H1 (cell line): ENCODE measurements around the gene HIVEP3. TPM values are rescaled to one million over a fixed set of nuclear protein-coding genes. Genes with fewer than 3 reads are reported as not detected.

ENCODE experiments used
- CTCF ChIA-PET: fragments of 300-600 bp; sonication (Branson Sonifier 250); formaldehyde crosslinking; loops from one replicate; lab custom pipeline; 2021; ENCODE audit not compliant: partially characterized antibody; lab: Charles Lee
- POLR2A ChIA-PET: fragments of 300-600 bp; sonication (Branson Sonifier 250); formaldehyde crosslinking; loops from one replicate; lab custom pipeline; 2021; ENCODE audit warnings: inconsistent platforms; ENCODE audit not compliant: partially characterized antibody; lab: Charles Lee
- DNase-seq, 2 experiments: peaks; one replicate each; pipeline versions ENCODE4 v3.0.0 to v3.0.0-alpha.2; 2010 to 2022; ENCODE audit warnings: low spot score in 2 of 2, low read depth in 1 of 2, mixed read lengths in 1 of 2
- FAIRE-seq: peaks from 2 replicates; lab custom pipeline; 2011; peaks lifted over from hg19 to GRCh38; lab: Jason Lieb, UNC
- H2AFZ ChIP-seq: 2 replicates; pipeline ENCODE4 v1.8.1; 2012; ENCODE audit warnings: low read length, inconsistent platforms
- H2AK5ac ChIP-seq: 2 replicates; pipeline ENCODE4 v1.6.1; 2013; ENCODE audit warnings: low read depth, low read length
- H2BK120ac ChIP-seq: replicated peaks from 2 replicates; pipeline ENCODE3; 2013; ENCODE audit warnings: low read depth, low read length, inconsistent platforms
- H2BK12ac ChIP-seq: 2 replicates; pipeline ENCODE4 v1.6.1; 2013; ENCODE audit warnings: low read depth, low read length
- H2BK15ac ChIP-seq: 2 replicates; pipeline ENCODE4 v1.6.1; 2013; ENCODE audit warnings: low read length
- H2BK20ac ChIP-seq: 2 replicates; pipeline ENCODE4 v1.6.1; 2013; ENCODE audit warnings: low read length
- H2BK5ac ChIP-seq: 2 replicates; pipeline ENCODE4 v1.6.1; 2013; ENCODE audit warnings: low read depth, low read length
- H3K14ac ChIP-seq: 2 replicates; pipeline ENCODE4 v1.6.1; 2013; ENCODE audit warnings: inconsistent platforms; ENCODE audit not compliant: insufficient read length
- H3K18ac ChIP-seq: 2 replicates; pipeline ENCODE4 v1.6.1; 2013; ENCODE audit warnings: low read length; ENCODE audit errors: extremely low read depth
- H3K23ac ChIP-seq: 2 replicates; pipeline ENCODE4 v1.6.1; 2013; ENCODE audit warnings: inconsistent platforms; ENCODE audit not compliant: insufficient read length
- H3K23me2 ChIP-seq: 2 replicates; pipeline ENCODE4 v1.6.1; 2013; ENCODE audit warnings: low read depth, low read length
- H3K27ac ChIP-seq: 2 replicates; pipeline ENCODE4 v1.6.1; 2011; ENCODE audit warnings: low read depth, low read length, inconsistent platforms
- H3K27me3 ChIP-seq, 4 experiments: replicated peaks in 1 of 4; 1 replicate in 1 of 4; 2 replicates in 3 of 4; pipeline versions ENCODE4 v1.6.1 to v1.8.1; 2011 to 2013; ENCODE audit warnings: low read length in 3 of 4, mild to moderate bottlenecking in 3 of 4, inconsistent platforms in 2 of 4, mixed read lengths in 2 of 4, moderate library complexity in 1 of 4; ENCODE audit not compliant: control insufficient read depth in 3 of 4, insufficient read depth in 3 of 4; ENCODE audit errors: extremely low read depth in 1 of 4
- H3K36me3 ChIP-seq, 4 experiments: 2 replicates each; pipeline versions ENCODE4 v1.6.1 to v1.8.1; 2011 to 2013; ENCODE audit warnings: mild to moderate bottlenecking in 4 of 4, low read length in 3 of 4, moderate library complexity in 2 of 4, control low read depth in 1 of 4, inconsistent platforms in 1 of 4; ENCODE audit not compliant: insufficient read depth in 4 of 4, control insufficient read depth in 2 of 4
- H3K4ac ChIP-seq: replicated peaks from 2 replicates; pipeline ENCODE3; 2013; ENCODE audit warnings: low read length, low read depth, mixed read lengths, inconsistent platforms; ENCODE audit not compliant: insufficient read length
- H3K4me1 ChIP-seq, 4 experiments: replicated peaks in 1 of 4; 1 replicate in 1 of 4; 2 replicates in 3 of 4; pipeline versions ENCODE4 v1.6.1 to v1.8.1; 2011 to 2013; ENCODE audit warnings: low read length in 3 of 4, inconsistent platforms in 2 of 4, mixed read lengths in 1 of 4; ENCODE audit not compliant: insufficient read depth in 4 of 4, control insufficient read depth in 3 of 4
- H3K4me2 ChIP-seq, 2 experiments: 2 replicates each; pipeline versions ENCODE4 v1.6.1 to v1.8.1; 2011 to 2013; ENCODE audit warnings: low read depth in 2 of 2, low read length in 2 of 2, control low read depth in 1 of 2, inconsistent platforms in 1 of 2, mild to moderate bottlenecking in 1 of 2; ENCODE audit not compliant: insufficient read depth in 1 of 2
- H3K4me3 ChIP-seq, 4 experiments: fragments of 200-600, 300-600 bp in 1 of 4; sonication (generic), shearing (Covaris generic), sonication (Bioruptor Twin) in 1 of 4; 2 replicates each; pipeline versions ENCODE4 v1.5.1 to v1.8.1; 2011 to 2016; ENCODE audit warnings: low read length in 4 of 4, low read depth in 3 of 4, control low read depth in 2 of 4, inconsistent platforms in 2 of 4, mild to moderate bottlenecking in 2 of 4, mixed read lengths in 1 of 4, moderate library complexity in 1 of 4; ENCODE audit not compliant: insufficient read depth in 2 of 4; ENCODE audit errors: extremely low read depth in 1 of 4
- H3K56ac ChIP-seq: replicated peaks from 2 replicates; pipeline ENCODE3; 2013; ENCODE audit warnings: low read depth, mild to moderate bottlenecking, mixed read lengths, low read length, inconsistent platforms; ENCODE audit not compliant: insufficient read length
- H3K79me1 ChIP-seq: 2 replicates; pipeline ENCODE4 v1.6.1; 2013; ENCODE audit warnings: low read depth, low read length, control low read depth
- H3K79me2 ChIP-seq, 2 experiments: 2 replicates each; pipeline versions ENCODE4 v1.6.1 to v1.8.1; 2012 to 2013; ENCODE audit warnings: low read length in 2 of 2, mild to moderate bottlenecking in 2 of 2, inconsistent platforms in 1 of 2; ENCODE audit not compliant: insufficient read depth in 2 of 2, control insufficient read depth in 1 of 2
- H3K9ac ChIP-seq, 4 experiments: replicated peaks in 1 of 4; 1 replicate in 1 of 4; 2 replicates in 3 of 4; pipeline versions ENCODE4 v1.6.1 to v1.8.1; 2011 to 2013; ENCODE audit warnings: low read depth in 3 of 4, low read length in 3 of 4, control low read depth in 2 of 4, mild to moderate bottlenecking in 2 of 4, moderate library complexity in 2 of 4, inconsistent platforms in 1 of 4; ENCODE audit errors: extremely low read depth in 1 of 4
- H3K9me3 ChIP-seq, 2 experiments: 2 replicates each; pipeline versions ENCODE4 v1.6.1 to v1.8.1; 2012 to 2013; ENCODE audit warnings: mild to moderate bottlenecking in 2 of 2, moderate library complexity in 2 of 2, control low read depth in 1 of 2, inconsistent platforms in 1 of 2, low read depth in 1 of 2, low read length in 1 of 2, mixed read lengths in 1 of 2; ENCODE audit not compliant: insufficient read depth in 2 of 2
- H4K20me1 ChIP-seq, 2 experiments: replicated peaks in 1 of 2; 2 replicates each; pipeline versions ENCODE3 to v1.8.1; 2011 to 2013; ENCODE audit warnings: inconsistent platforms in 2 of 2, low read length in 2 of 2, mild to moderate bottlenecking in 1 of 2; ENCODE audit not compliant: insufficient read depth in 2 of 2, control insufficient read depth in 1 of 2
- H4K5ac ChIP-seq: 2 replicates; pipeline ENCODE4 v1.6.1; 2013; ENCODE audit warnings: low read length, low read depth, mixed read lengths, inconsistent platforms; ENCODE audit not compliant: insufficient read length
- H4K8ac ChIP-seq: 2 replicates; pipeline ENCODE4 v1.8.0; 2013; ENCODE audit warnings: mild to moderate bottlenecking, moderate library complexity, low read length, inconsistent platforms; ENCODE audit not compliant: insufficient read depth; ENCODE audit errors: extremely low read depth
- H4K91ac ChIP-seq: replicated peaks from 2 replicates; pipeline ENCODE3; 2013; ENCODE audit warnings: low read length, mixed read lengths, inconsistent platforms; ENCODE audit not compliant: insufficient read length
- BACH1 ChIP-seq: IDR thresholded peaks from 2 replicates; pipeline ENCODE4 v1.6.1; 2012; ENCODE audit warnings: low read length, improper control_type of control experiment
- BCL11A ChIP-seq, 2 experiments: IDR thresholded peaks; one replicate each; pipeline ENCODE4 v1.6.1; 2011; ENCODE audit warnings: low read depth in 2 of 2, low read length in 2 of 2, mild to moderate bottlenecking in 2 of 2
- EGR1 ChIP-seq: IDR thresholded peaks from 2 replicates; pipeline ENCODE4 v1.6.1; 2011; ENCODE audit warnings: low read depth, low read length, borderline replicate concordance
- FOSL1 ChIP-seq: IDR thresholded peaks from 2 replicates; pipeline ENCODE4 v1.6.1; 2011; ENCODE audit warnings: mild to moderate bottlenecking, low read depth, low read length, moderate library complexity; ENCODE audit not compliant: insufficient read depth
- KDM4A ChIP-seq: IDR thresholded peaks from one replicate; pipeline ENCODE4 v1.7.1; 2012; ENCODE audit warnings: low read depth, mild to moderate bottlenecking, moderate library complexity, low read length, inconsistent platforms; ENCODE audit not compliant: severe bottlenecking
- NRF1 ChIP-seq: IDR thresholded peaks from 2 replicates; pipeline ENCODE4 v1.6.1; 2011; ENCODE audit warnings: mild to moderate bottlenecking, low read depth, low read length, improper control_type of control experiment
- RNF2 ChIP-seq: fragments of 200-900, 300-1000 bp; sonication (generic); IDR thresholded peaks from 2 replicates; pipeline ENCODE4 v1.7.1; 2016; ENCODE audit warnings: borderline replicate concordance, low read depth, mild to moderate bottlenecking, antibody characterized with exemption, low read length; ENCODE audit not compliant: poor library complexity, severe bottlenecking; ENCODE audit errors: missing control alignments
- SIRT6 ChIP-seq: IDR thresholded peaks from one replicate; pipeline ENCODE4 v1.7.1; 2012; ENCODE audit warnings: low read length, inconsistent platforms
- SP1 ChIP-seq: IDR thresholded peaks from 2 replicates; pipeline ENCODE4 v1.6.1; 2011; ENCODE audit warnings: low read depth, low read length
- ZNF274 ChIP-seq: IDR thresholded peaks from 2 replicates; pipeline ENCODE4 v1.7.0; 2012; ENCODE audit warnings: low read length, borderline replicate concordance; ENCODE audit errors: extremely low read depth
- WGBS, 2 experiments: shearing (Covaris generic) in 1 of 2; methylation state at CpG; one replicate each; pipeline versions ENCODE4 v1.1.6 to v1.1.7; 2013 to 2015; ENCODE audit warnings: low lambda C conversion rate in 2 of 2, mixed read lengths in 2 of 2, inconsistent platforms in 1 of 2, low coverage in 1 of 2, missing lambda C conversion rate in 1 of 2; ENCODE audit not compliant: insufficient replicate concordance in 2 of 2, insufficient coverage in 1 of 2, insufficient read length in 1 of 2; ENCODE audit errors: extremely low coverage in 1 of 2, missing lambda C conversion rate in 1 of 2; 5-methylcytosine and 5-hydroxymethylcytosine counted together
- polyA plus RNA-seq, 7 experiments: library from polyadenylated mRNA; depleted of rRNA in 3 of 7; stranded (reverse) in 5 of 7; unstranded in 2 of 7; fragments of >200 nt in 5 of 7; fragments of 200-250 nt in 2 of 7; gene quantifications; 1 replicate in 5 of 7; 2 replicates in 1 of 7; 4 replicates in 1 of 7; pipeline versions ENCODE4 v1.2.1 to v1.2.3, GENCODE V29; 2011 to 2013; ENCODE audit warnings: missing spikeins in 2 of 7, mixed read lengths in 2 of 7
- total RNA-seq: library from RNA; stranded (reverse); fragmentation: NEBNext Ultra II Directional; extraction: Animal tissue kit (Norgen Biotek cat#: 25700); gene quantifications from 2 replicates; pipeline ENCODE4 v1.2.1, GENCODE V29; 2021
- TF ChIP-seq, protein P1 (sequence below): IDR thresholded peaks from 2 replicates; pipeline ENCODE4 v1.6.1; 2011; ENCODE audit warnings: low read depth, mild to moderate bottlenecking, low read length; ENCODE audit not compliant: insufficient read depth
- TF ChIP-seq, protein P2 (sequence below): IDR thresholded peaks from 2 replicates; pipeline ENCODE4 v1.6.1; 2012; ENCODE audit warnings: low read length, inconsistent platforms

HIVEP3 gene
- total and polyA plus RNA-seq, 2 of the 8 experiments (the other 6 are each of a cell fraction or from before 2014, with no cell fraction given): 0.24 to 0.69 TPM

DNA sequence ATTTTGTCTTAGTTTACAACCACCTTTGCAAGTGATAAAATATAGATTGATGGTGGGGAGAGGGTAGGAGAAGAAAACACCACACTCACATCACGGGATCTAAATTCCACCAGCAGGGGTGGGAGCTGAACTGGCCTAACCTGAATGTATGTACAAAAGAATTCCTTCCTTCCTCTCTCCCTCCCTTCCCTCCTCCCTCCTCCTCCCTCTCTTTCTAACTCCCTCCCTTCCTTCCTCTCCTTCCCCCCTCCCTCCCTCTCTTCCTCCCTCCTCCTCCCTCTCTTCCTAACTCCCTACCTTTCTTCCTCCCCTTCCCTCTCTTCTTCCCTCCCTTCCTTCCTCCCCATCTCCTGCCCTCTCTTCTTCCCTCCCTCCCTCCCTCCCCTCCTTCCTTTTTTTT is 40.2 kb downstream of the HIVEP3 start:
- Histone ChIP-seq H3K4ac (no peak overlapping the region), H4K5ac (no peak overlapping the region), H2BK12ac (no peak overlapping the region; the same call in 1 of the 2 replicates), H2AK5ac (no peak overlapping the region), H3K36me3 (no peaks in the 10 kb centered on the region), H3K4me2 (no peak overlapping the region), H3K18ac (no peak overlapping the region), H3K4me1 (peaks cover 8 to 14% (median 9%) of the 10 kb centered on the region in 4 experiments), H4K20me1 (no peaks in the 10 kb centered on the region), H2AFZ (no peak overlapping the region), H3K79me2 (no peaks in the 10 kb centered on the region), H3K9me3 (no peaks in the 10 kb centered on the region), H3K23me2 (no peaks in the 10 kb centered on the region; the same call in 1 of the 2 replicates), H3K23ac (no peak overlapping the region), H4K91ac (no peak overlapping the region), H3K56ac (no peak overlapping the region), H3K27ac (no peak overlapping the region), H2BK5ac (no peak overlapping the region), H3K79me1 (no peaks in the 10 kb centered on the region), H3K4me3 (no peak overlapping the region), H3K9ac (no peak overlapping the region), H4K8ac (no peak overlapping the region), H2BK15ac (no peak overlapping the region), H3K27me3 (no peaks in the 10 kb centered on the region), H2BK120ac (no peak overlapping the region), H2BK20ac (no peak overlapping the region), H3K14ac (no peak overlapping the region)
- 69% methylated on average over 1 of the region's 1 CpG; no CpG with 5 or more reads in 1 of the 2 experiments for WGBS, 2 experiments
- DNase-seq (no peak), FAIRE-seq (no peak)
- ChIA-PET POLR2A (no interaction called here), CTCF (no interaction called here)
- no peak for TF ChIP-seq BCL11A (IDR thresholded peaks at IDR 0.05; ENCODE audit: low read depth in 2 of 2, low read length in 2 of 2)
- TF ChIP-seq, protein P1, sequence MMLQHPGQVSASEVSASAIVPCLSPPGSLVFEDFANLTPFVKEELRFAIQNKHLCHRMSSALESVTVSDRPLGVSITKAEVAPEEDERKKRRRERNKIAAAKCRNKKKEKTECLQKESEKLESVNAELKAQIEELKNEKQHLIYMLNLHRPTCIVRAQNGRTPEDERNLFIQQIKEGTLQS: no peak
- no peak for TF ChIP-seq FOSL1
- TF ChIP-seq SIRT6: no peak
- TF ChIP-seq SP1: peak; percentile 57; the same call in 1 of the 2 replicates
- no peak for TF ChIP-seq NRF1
- TF ChIP-seq ZNF274: no peak
- TF ChIP-seq, protein P2, sequence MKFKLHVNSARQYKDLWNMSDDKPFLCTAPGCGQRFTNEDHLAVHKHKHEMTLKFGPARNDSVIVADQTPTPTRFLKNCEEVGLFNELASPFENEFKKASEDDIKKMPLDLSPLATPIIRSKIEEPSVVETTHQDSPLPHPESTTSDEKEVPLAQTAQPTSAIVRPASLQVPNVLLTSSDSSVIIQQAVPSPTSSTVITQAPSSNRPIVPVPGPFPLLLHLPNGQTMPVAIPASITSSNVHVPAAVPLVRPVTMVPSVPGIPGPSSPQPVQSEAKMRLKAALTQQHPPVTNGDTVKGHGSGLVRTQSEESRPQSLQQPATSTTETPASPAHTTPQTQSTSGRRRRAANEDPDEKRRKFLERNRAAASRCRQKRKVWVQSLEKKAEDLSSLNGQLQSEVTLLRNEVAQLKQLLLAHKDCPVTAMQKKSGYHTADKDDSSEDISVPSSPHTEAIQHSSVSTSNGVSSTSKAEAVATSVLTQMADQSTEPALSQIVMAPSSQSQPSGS: no peak
- TF ChIP-seq KDM4A: no peak
- no peak for TF ChIP-seq RNF2
- TF ChIP-seq EGR1: peak; percentile 82
- TF ChIP-seq BACH1: no peak
